D341Med (cell line): ENCODE results near the gene FBXO8.

Experiments
- DNase-seq: peaks from one replicate; pipeline ENCODE4 v3.0.0; 2012; ENCODE audit warnings: low spot score

Gene FBXO8

GRCh38 chr4:174244441-174244840 is 39.0 kb downstream of the FBXO8 start:
- no peak for DNase-seq

- DNase-seq, result no peak
These were observed 42.3 kb downstream of the FBXO8 start for GRCh38 chr4:174241162-174241561.

DNA sequence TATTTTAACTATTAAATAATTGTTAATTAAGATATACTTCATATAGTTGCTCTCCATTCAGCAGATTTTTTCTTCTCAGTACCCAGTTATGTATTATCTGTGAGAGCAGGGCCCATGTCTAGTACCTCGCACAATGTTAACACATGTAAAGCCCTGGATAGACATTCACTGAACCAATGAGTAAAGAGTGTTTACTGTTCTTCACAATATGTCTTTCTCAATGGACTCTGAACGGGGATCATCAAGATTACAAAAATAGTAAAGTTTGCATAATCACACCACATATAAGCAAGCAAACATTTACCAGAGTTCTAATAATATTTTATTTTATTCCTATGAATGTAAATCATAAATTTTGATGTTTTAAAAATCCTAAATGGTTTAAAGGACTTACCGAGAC is 47.1 kb downstream of the FBXO8 start:
- DNase-seq, result no peak

GRCh38 chr4:174230680-174231079 is 52.8 kb downstream of the FBXO8 start:
- no peak for DNase-seq

- DNase-seq, result no peak
These were observed 53.3 kb downstream of the FBXO8 start for GRCh38 chr4:174230148-174230547.

GRCh38 chr4:174228988-174229387 is 54.5 kb downstream of the FBXO8 start:
- DNase-seq, result no peak

DNA sequence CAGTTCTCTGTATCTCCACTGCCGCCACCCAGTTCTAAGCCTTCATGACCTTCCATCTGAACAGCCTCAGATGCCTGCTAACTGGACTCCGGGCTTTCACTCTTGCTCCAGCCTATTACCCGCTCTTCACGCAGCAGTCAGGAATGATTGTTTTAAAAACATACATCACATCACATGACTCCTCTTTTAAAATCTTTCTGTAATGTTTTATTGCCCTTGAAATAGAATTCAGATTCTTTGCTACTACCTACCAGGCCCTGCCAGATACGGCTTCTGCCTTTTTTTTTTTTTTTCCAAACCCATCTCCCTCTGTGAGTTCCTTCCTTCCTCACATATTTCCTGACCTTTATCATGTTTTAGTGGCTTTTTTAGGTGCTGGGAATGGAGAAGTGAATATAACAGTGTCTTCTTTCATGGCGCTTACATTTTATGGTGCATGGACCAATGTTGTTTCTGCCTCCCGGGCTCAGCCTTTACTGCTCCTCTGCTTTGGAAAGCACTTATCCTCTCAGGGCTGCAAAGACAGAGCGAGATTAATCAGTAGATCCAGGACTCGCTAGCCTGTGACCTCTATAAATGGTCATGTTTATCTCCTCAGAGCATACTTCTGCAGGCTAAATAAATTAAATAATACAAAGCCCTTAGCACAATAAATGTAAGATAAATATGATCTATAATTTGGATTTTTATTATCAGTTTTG is 58.0 kb downstream of the FBXO8 start:
- DNase-seq, result no peak

DNA sequence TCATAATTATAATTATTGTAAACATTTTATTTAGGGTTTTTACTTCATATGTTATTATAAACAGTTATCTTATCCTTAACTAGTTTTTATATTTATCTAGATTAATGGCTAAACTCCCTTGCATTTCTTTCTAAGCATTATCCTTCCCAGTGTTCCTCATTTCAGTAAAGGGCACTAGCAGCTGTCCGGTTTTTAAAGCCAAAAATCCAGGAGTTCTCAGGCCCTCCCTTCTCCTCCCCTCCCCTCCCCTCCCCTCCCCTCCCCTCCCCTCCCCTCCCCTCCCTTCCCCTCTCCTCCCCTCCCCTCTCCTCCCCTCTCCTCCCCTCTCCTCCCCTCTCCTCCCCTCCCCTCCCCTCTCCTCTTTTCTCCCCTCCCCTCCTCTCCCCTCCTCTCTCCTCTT is 58.9 kb downstream of the FBXO8 start:
- DNase-seq, result no peak

DNA sequence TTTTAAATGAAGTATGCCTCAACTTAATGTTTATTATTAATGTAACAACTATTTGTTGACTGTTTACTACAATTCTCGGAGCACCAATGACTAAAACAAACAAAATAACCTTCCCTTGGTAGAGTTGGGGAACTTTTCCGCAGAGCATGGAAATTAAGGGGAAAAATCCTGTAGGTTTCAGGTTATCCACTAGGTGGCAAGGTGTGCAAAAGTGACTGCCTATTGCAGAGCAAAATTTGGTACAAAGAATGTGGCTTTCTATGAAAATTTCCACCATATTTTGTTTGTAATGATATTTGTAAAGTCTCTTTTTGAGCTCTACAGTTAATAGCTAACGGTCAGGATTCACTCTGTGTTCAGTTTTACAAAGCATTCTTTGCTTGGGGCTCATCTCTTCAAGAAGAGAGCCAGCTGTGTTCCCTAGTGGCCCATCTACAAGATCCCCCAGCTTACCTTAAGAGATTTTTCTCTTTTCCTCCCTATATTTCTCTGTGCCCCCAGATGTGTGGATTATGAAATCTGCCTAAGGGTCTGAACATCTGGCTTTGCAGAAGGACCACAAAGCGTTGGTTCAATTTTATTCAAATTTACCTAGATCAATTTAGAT is 61.1 kb downstream of the FBXO8 start:
- DNase-seq, result peak; percentile 43

GRCh38 chr4:174218127-174218790 is 65.2 kb downstream of the FBXO8 start:
- no peak for DNase-seq

DNA sequence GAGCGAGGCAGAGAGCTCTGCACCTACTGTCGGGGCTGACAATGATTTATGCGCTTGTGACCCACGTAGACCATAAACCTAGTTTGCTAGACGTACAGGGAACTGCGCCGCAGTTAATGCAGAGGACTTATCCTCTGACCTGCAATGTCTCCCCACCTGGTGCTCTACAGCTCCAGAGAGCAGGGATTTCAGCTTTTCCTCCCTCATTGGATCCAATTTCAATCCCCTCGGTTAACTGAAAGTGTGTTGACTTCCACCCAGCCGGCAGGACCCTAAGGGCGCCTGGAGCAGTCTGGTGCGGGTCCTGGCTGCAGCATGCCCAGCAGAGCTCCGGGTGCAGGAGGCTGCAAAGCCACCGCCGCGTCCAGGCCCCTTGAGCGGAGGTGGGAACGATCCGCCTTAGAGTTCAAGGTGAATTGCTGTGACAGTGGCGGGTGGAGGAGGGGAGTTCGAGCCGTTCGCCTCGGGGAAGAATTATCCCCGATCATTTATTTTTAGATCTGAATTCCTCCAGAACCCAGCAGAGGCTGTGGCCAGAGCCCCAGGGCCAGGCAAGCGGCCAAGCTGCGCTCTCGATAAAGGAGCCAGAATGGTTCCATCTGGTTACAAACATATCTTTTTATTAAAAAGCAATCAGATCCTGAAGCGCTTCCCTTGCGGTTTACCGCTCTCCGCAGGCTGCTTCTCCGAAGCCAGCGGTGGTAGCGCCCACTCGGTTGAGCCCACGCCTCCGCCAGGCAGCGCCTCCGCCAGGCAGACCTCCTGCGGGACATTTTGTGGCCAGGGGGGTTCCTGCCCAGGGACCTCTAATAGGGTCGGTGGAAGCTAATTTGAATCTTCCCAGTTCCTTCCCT is 66.0 kb downstream of the FBXO8 start:
- DNase-seq, result peak; percentile 40

GRCh38 chr4:174216799-174217272 is 66.6 kb downstream of the FBXO8 start:
- no peak for DNase-seq

DNA sequence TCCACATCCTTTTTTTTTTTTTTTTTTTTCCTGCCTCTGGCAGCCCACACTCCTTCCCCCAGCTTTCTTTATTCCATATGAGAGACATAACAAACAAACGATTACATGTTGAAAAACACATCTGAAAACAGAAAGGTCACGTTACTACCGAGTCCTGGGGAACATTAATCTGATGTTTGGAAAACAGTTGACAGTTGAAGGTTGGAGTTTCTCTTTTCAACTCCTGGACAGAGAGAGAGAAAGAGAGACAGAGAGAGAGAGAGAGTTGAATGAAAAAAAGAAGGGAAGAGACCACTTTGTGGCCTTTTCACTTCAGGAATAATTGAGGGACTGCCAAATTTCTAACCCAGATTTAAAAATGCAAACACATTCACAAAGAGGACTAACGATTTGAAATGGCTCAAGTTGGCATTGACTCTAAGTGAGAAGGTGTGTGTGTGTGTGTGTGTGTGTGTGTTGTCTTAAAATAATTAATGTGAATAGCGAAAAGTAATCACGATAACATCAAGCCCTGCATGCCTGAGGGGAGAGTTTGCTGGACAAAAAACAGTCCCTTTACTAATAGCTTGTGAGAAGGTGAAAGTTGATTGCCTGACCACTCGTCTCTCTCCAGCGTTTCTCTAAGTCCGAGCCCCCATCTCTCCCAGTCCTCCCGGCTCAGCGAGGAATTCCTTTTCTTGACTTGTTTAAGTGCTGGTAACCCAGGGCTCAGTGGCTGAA is 67.3 kb downstream of the FBXO8 start:
- no peak for DNase-seq

GRCh38 chr4:174215057-174215456 is 68.4 kb downstream of the FBXO8 start:
- DNase-seq, result no peak

DNA sequence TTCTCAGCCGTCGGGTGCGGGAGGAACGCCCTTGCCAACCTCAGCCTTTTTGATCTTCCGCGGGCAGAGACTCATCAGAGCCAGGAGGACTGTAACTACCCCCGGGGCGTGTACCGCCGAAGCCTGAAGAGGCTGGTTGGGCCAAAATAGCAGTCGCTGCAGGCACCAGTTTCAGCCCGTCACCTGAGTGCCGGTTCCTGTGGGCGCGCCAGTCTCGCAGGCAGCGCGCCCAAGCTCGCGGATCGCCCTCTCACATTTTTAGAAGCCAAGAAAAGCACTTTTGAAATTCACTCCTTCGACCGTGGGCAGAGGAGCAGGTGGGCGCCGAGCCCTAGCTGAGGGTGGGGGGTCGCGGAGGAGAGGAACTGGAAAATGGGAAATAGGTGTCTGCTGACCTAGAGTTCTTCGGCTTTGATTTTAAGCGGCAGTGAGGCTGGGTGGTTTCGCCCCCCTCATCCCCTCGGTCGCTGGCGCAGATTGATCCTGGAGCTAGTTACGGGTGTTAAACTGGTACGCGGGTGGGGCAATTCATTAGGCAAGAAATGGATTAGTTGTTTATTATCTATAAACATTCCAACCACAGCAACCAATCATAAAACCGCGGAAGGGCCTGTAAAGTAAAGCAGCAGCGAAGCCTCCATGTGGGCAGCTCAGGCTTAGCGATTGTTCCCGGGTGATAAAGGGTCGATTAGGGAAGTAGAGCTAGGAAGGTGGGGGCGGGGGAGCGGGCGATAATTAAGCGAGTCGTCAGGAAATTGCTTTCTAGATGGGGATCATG is 69.2 kb downstream of the FBXO8 start:
- peak; percentile 47 for DNase-seq

DNA sequence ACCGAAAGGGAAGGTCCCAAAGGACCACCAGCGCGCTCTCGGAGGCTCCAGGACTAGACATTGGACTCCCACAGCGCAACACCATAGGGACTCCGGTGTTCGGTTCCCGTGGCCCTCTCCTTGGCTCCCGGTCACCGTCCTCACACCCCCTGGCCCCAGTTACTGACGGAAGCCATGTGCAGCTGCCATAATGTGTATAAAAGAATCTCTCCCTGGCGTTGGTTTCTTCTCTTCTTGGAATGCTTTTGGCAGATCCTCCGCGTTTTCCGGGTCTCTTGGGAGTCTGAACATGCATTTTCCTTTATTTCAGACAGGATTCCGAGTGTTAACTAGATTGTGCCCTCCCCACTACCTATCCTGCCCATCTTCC is 69.8 kb downstream of the FBXO8 start:
- DNase-seq, result peak; percentile 29

DNA sequence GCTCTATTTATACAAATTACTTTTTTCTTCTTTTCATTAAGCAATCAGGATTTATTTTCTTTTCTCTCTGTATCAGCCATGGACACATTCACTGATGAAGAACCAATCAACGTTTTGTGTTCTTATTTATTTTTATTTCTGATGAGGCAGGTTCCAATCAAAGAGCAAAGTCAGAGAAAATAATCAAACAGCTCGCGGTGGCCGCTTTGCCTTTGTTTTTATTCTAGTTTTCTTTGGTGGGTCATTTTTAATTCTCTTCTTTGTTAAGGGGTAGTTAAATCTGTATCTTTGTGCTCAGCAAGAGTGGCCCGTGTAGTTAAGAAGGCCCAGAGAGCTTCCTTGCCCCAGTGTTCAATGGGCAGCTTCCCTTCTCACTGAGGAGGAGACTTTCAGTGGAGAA is 71.4 kb downstream of the FBXO8 start:
- DNase-seq, result no peak

DNA sequence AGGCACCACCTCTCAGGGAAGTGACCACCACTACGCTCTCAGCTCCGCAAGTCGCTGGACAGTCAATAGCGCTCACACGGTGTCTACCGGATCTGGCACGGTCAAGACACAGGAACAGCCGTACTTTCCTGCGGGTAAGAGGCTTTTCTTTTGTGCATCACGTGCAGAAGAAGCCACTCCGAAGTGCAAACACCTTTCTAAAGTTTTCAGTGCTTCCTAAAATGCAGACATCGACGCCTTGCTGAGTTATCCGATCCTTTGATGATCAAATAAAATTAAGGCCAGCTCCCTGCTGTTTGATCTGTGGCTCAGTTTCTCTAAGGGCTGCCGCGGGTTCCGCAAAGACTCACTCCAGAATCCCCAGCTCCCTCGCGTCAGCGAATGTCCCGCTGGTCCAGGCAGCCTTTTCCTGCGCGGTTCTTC is 71.8 kb downstream of the FBXO8 start:
- DNase-seq, result no peak

GRCh38 chr4:174210952-174211490 is 72.4 kb downstream of the FBXO8 start:
- no peak for DNase-seq

GRCh38 chr4:174210354-174210753 is 73.1 kb downstream of the FBXO8 start:
- DNase-seq, result no peak

DNA sequence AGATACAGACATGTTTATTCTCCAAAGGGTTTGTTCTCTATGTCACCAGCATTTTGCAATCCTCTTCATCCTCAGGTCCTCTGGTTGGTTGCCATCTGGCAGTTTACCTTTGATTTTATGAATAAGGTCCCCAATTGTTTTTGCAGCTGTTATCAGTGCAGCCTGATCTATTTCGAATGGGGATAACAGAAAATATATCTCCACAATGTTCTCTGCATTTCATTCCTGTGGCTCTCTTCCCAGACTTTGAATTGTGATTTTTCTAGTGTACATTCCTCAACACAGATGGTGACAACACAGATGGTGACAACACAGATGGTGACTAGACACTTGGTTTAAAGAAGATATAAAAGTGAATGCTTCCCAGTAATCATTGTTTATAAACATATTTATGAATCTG is 74.1 kb downstream of the FBXO8 start:
- no peak for DNase-seq
